GM19372 (cell line): ENCODE data around the gene ST6GALNAC6.
"Not testable (repeated sequence)": the region's sequence is repeated elsewhere in the genome, so short reads cannot be mapped to it uniquely, and the experiment has no call there.

Experiments
- ATAC-seq: cut with Tn5 transposase; IDR thresholded peaks from one replicate; pipeline ENCODE4 v1.9.1; 2021; ENCODE audit warnings: mild to moderate bottlenecking, low read depth, moderate library complexity; ENCODE audit not compliant: unreplicated experiment

ST6GALNAC6 gene

DNA sequence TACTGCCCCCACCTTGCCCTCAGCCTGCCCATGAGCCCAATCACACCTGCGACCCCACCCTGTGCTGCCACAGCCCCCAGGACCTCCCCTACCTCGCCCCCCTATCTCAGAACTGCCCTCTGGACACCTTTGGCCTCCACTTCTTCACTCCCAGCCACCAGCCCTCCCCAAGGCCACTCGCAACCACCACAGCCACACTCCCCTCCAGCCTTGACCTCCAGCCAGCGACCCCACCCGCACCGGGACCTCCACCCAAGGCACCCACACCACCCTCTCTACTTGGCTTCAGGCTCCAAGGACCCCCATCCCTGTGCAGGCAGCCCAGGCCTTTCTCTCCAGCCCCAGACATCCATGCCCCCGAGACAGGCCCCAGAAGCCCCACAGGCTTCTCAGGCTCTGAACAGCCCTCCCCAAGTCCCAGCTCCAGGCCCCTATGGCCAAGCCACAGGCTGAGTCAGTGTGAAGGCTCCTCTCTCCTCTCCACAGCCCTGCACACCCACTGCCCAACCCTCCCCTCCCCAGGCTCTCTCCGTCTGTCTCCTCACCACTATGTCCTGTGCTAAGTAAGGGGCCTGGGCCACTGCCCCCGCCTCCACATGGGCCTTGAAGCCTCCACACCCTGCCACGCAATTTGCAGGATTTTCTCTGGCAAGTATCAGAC is 24.0 kb downstream of the ST6GALNAC6 start:
- ATAC-seq = no peak

DNA sequence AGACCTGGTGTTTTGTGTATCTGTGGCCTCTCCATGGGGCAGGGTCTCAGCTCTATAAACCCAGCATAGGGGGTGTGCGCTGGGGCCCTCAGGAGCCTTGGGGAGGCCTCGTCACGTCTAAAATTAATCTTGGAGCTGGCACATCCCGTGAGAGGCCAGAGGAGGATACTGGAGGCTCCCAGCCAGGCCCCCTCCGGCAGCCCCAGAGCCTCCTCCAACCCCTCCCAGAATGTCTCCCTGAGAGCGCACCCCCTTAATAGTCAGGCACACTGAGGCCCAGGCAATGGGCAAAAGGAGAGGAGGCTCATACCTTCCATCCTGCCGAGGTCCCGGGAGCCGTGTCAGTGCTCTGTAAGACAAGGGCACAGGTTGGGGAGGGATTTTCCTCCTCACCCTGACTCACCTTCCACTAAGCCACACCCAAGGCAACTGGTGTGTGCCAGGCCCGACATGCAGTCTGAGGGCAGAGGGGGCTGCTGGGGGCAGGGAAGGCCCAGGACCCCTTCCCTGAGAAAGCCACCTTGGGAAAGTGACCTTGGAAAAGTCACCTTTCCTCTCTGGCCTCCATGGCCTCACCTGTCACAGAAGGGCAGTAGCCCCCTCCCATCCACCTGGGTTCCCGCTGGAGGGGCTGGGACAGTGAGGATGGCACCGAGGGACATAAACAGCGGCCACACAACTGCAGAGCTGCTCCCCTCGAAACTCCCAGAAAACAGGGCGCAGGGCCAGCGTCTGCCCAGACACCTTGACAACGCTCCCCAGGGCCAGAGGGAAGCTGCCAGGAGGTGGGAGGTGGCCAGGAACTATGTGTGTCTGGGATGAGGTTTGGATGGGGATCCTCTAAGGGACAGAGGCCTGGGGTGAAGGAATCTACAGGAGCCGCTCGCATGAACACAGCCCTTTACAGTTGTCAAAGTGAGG is 24.8 kb downstream of the ST6GALNAC6 start:
- ATAC-seq = no peak

DNA sequence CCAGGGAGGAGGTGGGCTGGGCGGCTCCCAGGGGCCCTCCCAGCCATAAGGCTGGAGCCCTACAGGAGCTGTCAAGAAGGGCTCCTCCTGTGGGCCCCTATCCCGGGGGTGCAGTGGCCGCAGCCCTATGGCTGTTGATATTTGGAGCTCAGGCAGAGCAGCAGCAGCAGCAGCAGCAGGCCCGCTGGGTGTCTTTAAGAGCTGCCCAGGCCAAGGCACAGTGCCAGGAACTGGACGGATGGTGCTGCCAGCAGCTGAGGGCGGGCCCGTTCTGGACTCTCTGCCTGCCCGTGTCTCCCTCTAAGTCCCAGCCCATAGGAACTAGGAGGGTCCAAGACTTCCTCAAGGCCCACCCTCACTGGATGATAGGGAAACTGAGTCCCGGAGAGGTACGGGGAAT is 25.5 kb downstream of the ST6GALNAC6 start:
- ATAC-seq = no peak

DNA sequence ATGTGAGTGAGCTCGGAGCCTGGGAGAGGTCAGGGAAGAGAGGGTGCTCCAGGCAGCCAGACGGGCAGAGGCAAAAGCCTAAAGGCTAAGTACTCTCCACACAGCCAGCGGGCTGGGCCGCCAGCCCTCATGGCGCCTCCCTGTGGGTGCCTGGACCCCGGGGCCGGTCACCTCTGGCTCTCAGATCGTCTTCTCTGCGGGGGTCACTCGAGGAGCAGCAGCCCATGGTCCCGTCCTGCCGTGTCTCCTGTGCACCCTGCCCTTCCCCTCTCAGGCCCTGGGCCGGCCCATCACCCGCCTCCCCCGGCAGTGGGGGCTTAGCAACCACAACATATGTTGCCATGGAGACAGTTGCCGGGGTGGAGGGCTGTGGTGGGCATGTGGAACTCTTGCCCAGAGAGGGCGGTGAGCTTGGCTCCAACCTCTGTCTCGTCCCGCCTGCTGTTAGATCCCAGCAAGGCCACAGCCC is 26.1 kb downstream of the ST6GALNAC6 start:
- ATAC-seq = no peak

DNA sequence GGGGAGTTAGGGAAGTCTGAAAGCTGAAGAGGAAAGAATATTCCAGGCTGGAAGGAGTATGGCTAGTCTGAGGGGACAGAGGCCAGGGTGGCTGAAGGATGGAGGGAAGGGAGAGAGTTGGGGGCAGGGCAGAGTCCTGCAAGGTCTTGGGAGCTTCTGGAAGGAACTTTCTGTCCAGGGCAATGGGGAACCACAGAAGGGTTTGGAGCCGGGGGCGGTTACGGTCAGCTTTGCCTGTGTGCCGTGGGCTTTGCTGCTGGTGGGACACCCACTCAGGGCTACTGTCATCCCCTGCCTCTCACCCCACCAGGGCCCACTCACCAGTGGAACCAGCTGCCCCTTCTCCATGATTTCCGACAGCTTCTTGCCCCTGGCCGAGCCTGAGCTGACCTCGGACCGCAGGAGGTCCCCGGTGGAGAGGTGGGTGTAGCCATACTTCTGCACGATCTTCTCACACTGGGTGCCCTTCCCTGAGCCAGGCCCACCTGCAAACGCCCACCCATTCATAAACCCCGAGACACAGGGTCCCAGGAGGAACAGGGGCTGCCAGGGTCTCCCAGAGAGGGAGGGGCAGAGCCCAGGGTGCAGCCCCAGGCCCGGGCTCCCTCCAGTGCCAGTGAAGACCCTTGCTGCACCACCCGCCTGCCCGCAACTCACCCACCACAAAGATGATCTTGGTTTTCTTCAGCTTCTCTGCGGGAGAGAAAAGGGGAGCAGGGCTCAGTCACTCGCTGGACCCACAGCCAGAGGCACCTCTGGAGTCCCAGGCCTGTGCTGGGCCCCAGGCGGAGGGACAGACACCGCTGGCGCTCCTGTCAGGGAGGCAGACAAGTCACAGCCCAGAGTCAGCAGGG is 26.8 kb downstream of the ST6GALNAC6 start:
- no peak for ATAC-seq

DNA sequence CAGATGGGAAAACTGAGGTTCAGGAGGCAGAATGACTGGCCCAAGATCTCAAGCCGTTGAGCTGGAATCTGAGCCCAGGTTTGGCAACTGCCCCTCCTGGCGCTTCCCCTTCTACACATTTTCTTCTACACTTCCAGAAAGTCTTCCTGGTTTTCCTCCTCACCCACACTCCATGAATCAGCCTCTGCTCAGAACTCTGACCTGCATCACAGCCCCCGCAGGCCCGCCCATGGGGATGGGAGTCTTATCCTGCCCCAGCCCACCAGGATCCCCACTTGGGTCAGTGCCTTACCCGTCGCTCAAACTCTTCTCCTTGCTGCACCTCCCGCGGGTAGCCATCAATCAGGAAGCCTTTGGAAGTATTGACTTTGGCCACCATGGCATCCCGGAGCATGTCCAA is 27.9 kb downstream of the ST6GALNAC6 start:
- no peak for ATAC-seq

DNA sequence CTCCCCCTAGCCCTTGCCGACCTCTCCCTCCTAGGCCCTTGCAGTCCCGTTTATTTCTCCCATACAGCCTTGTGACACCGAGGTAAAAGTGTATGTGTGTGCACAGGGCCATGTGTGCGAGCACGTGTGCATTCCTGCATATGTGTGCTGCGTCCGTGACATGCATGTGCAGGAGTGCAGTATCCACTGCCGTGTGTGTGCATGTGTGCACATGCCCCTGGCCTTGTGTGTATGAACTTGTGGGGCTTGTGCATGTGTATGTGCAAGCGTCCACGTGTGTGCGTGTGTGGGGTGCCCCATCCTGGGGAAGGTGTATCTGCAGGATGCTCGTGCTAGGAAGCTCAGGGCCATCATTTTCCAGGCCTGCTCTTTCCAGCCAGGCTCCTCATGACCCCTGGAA is 28.5 kb downstream of the ST6GALNAC6 start:
- ATAC-seq = no peak

DNA sequence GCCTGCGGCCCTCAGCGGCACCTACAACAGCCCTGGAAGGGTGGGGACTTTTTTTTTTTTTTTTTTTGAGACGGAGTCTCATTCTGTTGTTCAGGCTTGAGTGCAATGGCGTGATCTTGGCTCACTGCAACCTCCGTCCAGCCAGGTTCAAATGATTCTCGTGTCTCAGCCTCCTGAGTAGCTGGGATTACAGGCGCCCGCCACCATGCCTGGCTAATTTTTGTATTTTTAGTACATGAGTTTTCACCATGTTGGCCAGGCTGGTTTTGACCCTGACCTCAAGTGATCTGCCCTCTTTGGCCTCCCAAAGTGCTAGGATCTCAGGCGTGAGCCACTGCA is 29.3 kb downstream of the ST6GALNAC6 start:
- not testable (repeated sequence) for ATAC-seq

DNA sequence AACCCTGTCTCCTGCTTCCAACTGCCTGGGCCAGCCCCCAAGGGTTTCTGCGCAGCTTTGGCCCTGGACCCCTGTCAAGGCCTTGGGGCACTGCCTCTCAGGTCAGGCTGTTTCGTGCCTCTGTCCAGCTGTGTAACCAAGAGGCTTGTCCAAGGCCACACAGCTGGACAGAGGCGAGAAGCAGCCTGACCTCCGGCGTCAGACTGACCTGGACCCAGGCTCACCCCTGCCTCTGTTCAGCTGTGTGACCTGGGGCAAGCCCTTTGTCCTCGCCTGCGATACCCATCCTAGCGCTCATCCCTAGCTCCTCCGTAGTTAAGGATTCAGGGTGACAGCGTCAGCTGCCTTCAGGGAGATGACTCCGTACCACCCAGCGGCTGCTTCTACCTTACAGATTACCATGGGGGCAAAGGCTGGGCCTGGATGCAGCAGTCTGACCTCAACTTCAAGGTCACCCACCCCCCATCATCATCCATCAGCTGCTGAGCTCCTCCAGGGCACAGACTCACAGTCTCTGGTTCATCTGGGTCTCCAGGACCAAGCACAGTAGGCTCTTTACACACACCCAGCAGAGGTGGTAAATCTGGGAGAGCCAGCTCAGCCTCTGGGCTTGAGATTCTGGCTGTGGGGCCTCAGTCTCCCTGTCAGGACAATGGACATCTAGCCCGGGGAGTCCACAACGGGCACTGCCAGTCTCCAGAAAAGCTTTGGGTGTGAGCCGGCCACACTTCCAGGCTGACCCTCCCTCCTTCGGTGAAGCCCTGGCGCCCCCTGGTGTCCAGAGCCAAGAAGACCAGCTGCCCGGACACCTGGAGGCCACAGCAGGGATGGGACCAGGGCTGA is 29.9 kb downstream of the ST6GALNAC6 start:
- ATAC-seq = no peak

DNA sequence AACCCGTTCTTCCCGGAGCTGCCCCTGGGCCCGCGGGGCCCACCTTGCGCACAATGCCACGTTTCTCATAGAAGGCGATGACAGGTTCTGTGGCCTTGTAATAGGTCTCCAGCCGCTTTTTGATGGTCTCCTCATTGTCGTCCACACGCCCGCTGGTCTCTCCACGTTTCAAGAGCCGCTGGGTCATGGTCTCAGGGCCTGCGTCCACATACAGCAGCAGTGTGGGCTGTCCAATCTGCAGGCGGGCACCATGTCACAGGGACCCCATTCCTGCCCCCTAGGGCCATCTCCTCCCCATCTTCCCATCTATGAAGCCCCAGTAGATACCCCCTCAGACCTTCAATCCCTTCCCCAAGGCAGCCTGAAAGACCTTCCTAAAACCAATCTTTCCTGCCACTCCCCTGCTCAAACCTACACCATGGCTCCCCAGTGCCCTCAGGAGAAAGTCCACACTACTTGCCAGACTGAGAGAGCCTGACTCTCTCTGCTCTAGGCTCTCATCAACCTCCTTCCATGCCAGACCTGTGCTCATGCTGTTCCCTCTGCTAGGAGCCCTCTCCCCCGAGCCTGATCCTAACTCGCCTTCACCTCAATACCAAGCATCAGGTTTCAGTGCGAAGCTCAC is 31.0 kb downstream of the ST6GALNAC6 start:
- no peak for ATAC-seq

DNA sequence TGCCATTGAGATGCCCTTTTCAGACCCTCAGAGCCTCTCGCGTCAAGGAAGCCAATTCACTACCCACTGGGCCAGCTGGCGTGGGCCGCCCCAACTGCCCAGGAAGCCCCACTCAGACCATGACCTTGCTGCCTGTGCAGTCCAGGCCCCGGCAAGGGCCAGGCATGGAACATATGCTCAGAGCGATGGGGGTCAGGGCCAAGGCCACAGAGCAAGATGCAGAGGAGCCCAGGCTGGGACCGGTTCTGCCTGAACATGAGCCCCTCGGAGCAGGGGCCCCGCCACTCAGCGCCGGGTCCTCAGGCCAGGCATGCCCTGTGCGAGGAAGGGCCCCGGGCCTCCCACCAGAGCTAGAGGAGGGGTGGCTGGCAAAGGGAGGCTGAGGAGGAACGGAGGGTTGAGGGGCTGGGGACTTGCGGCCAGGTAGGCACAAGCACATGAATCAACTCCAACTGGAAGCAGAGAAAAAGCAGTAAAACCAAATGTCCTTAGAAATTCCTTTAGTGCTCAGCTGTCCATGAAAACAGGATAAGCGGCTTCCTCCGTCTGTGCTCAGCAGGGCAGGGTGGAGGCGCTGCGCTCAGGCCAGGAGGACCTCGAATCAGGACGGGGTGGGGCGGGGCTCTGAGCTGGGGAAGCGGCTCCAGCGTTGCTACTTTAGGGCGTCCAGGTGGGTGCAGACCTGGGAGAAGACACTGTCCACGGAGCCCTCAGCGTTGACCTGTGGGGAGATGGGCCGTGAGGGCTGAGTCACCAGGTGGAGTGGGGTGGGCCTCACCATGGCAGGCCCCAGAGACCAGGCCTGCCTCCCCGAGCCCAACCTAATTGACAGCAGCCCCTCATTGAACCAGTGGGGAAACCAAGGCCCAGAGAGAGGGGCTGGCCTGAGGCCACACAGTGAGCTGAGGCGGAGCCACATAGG is 31.8 kb downstream of the ST6GALNAC6 start:
- no peak for ATAC-seq

DNA sequence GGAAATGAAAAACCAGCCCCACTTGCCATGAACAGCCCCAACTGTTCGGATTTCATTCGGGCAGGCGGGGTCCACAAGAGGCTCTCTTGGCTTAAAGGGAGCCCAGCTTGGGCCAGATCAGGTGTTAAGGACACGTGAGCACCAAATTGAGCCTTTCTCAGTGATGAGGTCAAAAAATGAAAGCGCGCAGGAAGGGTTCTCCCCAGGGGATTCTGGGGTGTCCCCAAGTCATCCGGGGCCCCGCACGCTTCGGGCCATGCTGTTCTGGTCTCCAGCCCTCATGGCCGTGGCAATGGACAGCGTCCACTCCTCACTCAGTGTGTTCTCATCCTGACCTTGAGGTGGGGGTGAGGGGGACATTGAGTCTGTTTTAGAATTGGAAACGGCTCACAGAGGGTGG is 32.9 kb downstream of the ST6GALNAC6 start:
- no peak for ATAC-seq

DNA sequence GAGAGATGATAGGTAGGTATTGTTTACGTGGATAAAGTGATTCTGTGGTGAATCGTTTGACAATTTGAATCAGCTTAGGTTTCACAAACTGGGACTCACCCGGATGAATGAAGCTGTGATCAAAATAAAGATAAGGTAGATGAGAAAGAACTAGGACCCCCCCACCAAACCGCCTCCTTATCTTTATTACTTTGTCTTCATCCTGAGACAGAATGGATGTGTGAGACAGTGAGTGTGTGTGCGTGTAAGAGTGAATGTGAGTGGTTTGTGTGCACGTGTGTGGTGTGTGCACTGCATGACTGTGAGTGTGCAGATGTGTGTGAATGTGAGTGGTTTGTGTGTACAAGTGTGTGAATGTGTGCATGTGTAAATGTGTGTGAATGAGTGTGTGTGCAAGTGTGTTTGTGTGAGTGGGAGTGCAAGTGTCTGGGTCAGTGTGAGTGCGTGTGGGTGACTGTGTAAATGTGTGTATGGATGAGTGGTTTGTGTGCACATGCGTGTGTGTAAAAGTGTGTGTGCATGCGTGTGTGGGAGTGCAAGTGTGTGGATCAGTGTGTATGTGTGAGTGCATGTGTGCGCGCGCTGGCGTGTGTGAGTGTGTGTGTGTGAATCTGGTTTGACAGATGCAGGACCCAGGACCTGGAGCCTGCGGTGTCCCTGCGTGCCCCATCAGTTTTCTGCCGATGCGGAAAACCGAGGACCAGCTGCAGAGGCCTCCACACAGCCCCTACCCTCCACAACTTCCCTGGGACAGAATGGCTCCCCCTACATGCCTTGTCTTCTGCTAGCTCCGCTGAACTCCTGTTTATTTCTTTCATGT is 33.5 kb downstream of the ST6GALNAC6 start:
- no peak for ATAC-seq

DNA sequence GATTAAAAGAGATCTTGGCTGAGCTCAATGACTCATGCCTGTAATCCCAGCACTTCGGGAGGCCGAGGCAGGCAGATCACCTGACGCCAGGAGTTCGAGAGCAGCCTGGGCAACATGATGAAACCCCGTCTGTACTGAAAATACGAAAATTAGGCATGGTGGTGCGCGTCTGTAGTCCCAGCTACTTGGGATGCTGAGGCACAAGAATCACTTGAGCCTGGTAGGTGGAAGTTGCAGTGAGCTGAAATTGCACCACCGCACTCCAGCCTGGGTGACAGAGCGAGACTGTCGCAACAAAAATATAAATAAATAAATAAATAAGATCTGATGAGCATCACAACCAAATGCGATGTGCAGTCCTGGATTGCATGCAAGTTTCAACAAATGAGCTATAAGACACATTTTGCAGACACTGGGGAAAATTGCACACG is 36.2 kb downstream of the ST6GALNAC6 start:
- ATAC-seq = no peak

DNA sequence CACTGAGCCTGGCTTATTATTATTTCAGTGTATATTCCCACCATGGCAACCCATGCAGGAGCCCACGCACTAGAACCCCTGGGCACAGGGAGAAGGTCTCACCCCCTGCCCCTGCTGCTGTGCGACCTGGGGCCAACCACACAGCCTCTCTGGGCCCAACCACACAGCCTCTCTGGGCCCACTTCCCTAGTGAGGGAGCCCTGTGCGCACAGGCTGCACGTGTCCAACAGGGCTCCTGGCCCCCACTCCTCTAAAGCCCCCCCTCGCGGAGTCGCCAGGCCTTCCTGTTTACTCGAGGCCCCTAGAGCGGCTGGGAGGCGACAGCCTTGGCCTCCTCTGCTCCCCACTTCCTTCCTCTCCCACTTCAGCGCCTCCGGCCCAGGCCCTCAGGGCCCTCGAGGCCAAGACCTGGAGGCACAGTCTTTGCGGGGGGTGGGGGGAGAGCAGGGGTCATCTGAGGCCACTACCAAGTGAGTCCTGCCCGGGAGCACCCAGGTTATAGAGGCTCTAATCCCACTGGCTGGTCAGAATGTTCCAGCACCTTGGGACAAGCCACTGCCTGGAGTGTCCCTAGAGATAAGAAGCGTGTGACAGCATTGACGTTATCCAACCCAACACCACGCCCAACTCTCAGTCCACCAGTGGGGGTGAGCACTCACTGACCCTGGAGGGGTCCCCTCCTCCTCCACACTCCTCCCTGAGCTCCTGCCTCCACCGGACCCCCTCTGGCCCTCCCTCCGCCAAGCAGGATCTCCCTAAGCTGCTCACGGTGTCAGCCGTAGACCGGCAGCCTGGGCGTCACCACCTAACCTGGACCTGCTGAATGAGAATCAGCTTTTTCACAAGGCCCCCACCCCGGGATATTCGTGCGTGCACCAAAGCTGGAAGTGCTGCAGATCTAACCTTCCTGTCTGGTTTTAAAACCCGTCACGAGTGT is 37.1 kb downstream of the ST6GALNAC6 start:
- ATAC-seq = no peak

DNA sequence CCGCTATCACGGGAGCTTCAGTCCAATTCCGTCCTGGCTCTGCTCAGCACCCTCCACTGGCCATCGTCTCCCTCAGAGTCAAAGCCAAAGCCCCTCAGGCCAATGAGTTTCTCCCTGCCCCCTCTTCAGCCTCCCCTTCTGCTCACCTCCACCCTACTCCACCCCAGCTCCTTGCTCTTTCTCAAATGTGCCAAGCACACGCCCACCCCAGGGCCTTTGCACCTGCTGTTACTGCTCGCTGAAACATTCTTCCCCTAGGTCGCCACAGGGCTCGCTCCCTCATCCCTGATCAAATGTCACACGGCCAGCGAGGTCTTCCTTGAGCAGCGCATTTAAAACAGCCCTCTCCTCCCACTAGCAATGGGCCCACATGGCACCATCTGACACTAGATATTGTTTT is 38.6 kb downstream of the ST6GALNAC6 start:
- ATAC-seq = no peak

DNA sequence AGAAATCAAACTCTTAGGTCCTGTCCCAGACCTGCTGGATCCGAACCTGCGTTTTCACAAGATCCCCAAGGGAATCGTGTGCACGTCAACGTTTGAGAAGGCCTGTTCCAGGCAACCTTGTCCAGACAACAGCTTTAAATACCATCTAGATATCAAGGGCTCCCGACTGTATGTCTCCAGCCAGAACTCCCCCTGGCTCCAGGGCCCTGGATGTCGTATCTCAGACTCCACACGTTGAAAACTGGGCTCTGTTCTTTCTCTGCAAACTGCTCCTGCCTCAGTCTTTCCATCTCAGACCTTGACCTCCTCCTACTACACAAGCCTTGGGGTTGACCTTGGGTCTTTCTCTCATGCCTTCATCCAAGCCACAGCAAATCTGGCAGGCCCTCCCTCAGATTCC is 39.1 kb downstream of the ST6GALNAC6 start:
- ATAC-seq = no peak
